ENCODE measurements around the gene PDIA6.

The PDIA6 gene

GRCh38 chr2:10762651-10763460, 49.7 kb downstream of the PDIA6 start:
- no peak for TF ChIP-seq CTCF (conservative IDR thresholded peaks at IDR 0.05; ENCODE audit: low read depth, low read length)
- Histone ChIP-seq H3K79me2 (ENCODE audit: insufficient read depth, low read depth) (no peaks in the 10 kb centered on the region), H3K4me2 (no peak overlapping the region), H3K4me1 (ENCODE audit: low read depth, poor library complexity, severe bottlenecking) (no peaks in the 10 kb centered on the region), H3K36me3 (ENCODE audit: insufficient read depth) (no peaks in the 10 kb centered on the region), H3K4me3 (IDR thresholded peaks at IDR 0.05; ENCODE audit: insufficient read depth, low read depth, low read length) (no peak overlapping the region), H2AFZ (ENCODE audit: low read depth) (no peak overlapping the region; the same call in 1 of the 2 replicates), H3K27me3 (ENCODE audit: insufficient read depth, low read depth) (no peaks in the 10 kb centered on the region), H3K27ac (no peak overlapping the region), H4K20me1 (ENCODE audit: insufficient read depth) (no peaks in the 10 kb centered on the region), H3K9ac (no peak overlapping the region)

- Histone ChIP-seq H4K20me1 (ENCODE audit: insufficient read depth) (no peaks in the 10 kb centered on the region), H3K79me2 (ENCODE audit: insufficient read depth, low read depth) (no peaks in the 10 kb centered on the region), H3K36me3 (ENCODE audit: insufficient read depth) (no peaks in the 10 kb centered on the region), H3K4me2 (no peak overlapping the region), H3K4me1 (ENCODE audit: low read depth, poor library complexity, severe bottlenecking) (no peaks in the 10 kb centered on the region), H3K27me3 (ENCODE audit: insufficient read depth, low read depth) (no peaks in the 10 kb centered on the region), H3K27ac (no peak overlapping the region), H2AFZ (ENCODE audit: low read depth) (no peak overlapping the region), H3K4me3 (IDR thresholded peaks at IDR 0.05; ENCODE audit: insufficient read depth, low read depth, low read length) (no peak overlapping the region), H3K9ac (no peak overlapping the region)
- TF ChIP-seq CTCF (conservative IDR thresholded peaks at IDR 0.05; ENCODE audit: low read depth, low read length): no peak
Measured at GRCh38 chr2:10761591-10761990, 51.0 kb downstream of the PDIA6 start.

GRCh38 chr2:10760794-10761504, 51.6 kb downstream of the PDIA6 start:
- Histone ChIP-seq H3K4me3 (IDR thresholded peaks at IDR 0.05; ENCODE audit: insufficient read depth, low read depth, low read length) (no peak overlapping the region), H3K79me2 (ENCODE audit: insufficient read depth, low read depth) (no peaks in the 10 kb centered on the region), H2AFZ (ENCODE audit: low read depth) (no peak overlapping the region), H4K20me1 (ENCODE audit: insufficient read depth) (no peaks in the 10 kb centered on the region), H3K27ac (no peak overlapping the region), H3K36me3 (ENCODE audit: insufficient read depth) (no peaks in the 10 kb centered on the region), H3K9ac (no peak overlapping the region), H3K4me1 (ENCODE audit: low read depth, poor library complexity, severe bottlenecking) (no peaks in the 10 kb centered on the region), H3K27me3 (ENCODE audit: insufficient read depth, low read depth) (no peaks in the 10 kb centered on the region), H3K4me2 (no peak overlapping the region)
- no peak for TF ChIP-seq CTCF (conservative IDR thresholded peaks at IDR 0.05; ENCODE audit: low read depth, low read length)

- no peak overlapping the region for H3K27ac ChIP-seq
- TF ChIP-seq CTCF (conservative IDR thresholded peaks at IDR 0.05; ENCODE audit: low read depth, low read length): no peak
- H3K36me3 ChIP-seq (ENCODE audit: insufficient read depth): no peaks in the 10 kb centered on the region
- H3K9ac ChIP-seq: no peak overlapping the region
- no peaks in the 10 kb centered on the region for H3K27me3 ChIP-seq (ENCODE audit: insufficient read depth, low read depth)
- no peaks in the 10 kb centered on the region for H3K79me2 ChIP-seq (ENCODE audit: insufficient read depth, low read depth)
- H2AFZ ChIP-seq (ENCODE audit: low read depth): no peak overlapping the region
- H4K20me1 ChIP-seq (ENCODE audit: insufficient read depth): no peaks in the 10 kb centered on the region
- no peak overlapping the region for H3K4me3 ChIP-seq (IDR thresholded peaks at IDR 0.05; ENCODE audit: insufficient read depth, low read depth, low read length)
- no peaks in the 10 kb centered on the region for H3K4me1 ChIP-seq (ENCODE audit: low read depth, poor library complexity, severe bottlenecking)
- H3K4me2 ChIP-seq: no peak overlapping the region
Measured at GRCh38 chr2:10759151-10759714, 53.4 kb downstream of the PDIA6 start.
